ENCODE results near the gene MRNIP. TPM values are rescaled to one million over a fixed set of nuclear protein-coding genes. Genes with fewer than 3 reads are reported as not detected.

Gene MRNIP
- total RNA-seq, 1 experiment from 2014 or later = 39.9 TPM

DNA sequence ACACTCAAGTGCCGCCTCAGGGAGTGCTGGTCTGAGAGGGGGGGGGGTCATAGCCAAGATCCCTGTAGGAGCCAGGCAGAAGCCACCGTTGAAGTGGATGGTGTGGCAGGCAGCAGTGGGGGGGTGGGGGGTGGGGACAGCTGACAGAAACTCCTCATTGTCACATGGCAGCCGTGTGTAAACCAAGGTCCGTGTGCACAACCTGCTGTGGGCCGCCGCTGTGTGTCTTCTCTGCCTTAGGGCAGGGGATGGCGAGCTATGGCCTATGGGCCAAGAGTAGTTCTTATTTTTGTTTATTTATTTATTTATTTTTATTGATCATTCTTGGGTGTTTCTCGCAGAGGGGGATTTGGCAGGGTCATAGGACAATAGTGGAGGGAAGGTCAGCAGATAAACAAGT lies 24.5 kb downstream of the MRNIP start:
- CTCF ChIA-PET = no interaction called here
- no peak for DNase-seq

DNA sequence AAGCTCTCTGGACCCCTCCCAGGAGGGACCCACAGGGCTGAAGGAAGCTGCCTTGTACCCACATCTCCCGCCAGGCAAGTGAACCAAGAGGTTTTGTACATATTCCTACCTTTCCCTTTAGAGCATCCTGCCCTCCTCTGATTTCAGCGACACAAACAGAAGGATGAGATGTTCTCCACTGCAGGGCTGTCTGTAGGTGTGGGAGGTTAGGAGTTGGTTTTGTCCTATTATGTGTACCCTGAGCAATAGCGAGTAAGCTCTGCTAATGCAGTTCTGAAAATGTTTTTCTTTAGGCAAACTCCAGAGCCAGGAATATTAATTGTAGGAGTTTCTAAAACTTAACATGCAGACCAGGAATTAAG lies 24.9 kb downstream of the MRNIP start:
- Histone ChIP-seq H3K36me3 (ENCODE audit: low read depth) (peaks cover 57% of the 10 kb centered on the region), H3K9me2 (ENCODE audit: insufficient read depth) (no peaks in the 10 kb centered on the region), H3K27me3 (ENCODE audit: insufficient read depth, low read depth) (no peaks in the 10 kb centered on the region), H3K27ac (no peak overlapping the region), H3K9me3 (ENCODE audit: insufficient read depth, low read depth) (no peaks in the 10 kb centered on the region), H3K79me2 (ENCODE audit: low read depth) (peaks cover 33% of the 10 kb centered on the region), H3K4me2 (no peak overlapping the region), H2AFZ (no peak overlapping the region), H3K4me3 (no peak overlapping the region), H3K4me1 (replicated peaks; ENCODE audit: insufficient read depth) (no peaks in the 10 kb centered on the region), H4K20me1 (ENCODE audit: insufficient read depth) (peaks cover 79% of the 10 kb centered on the region), H3F3A (ENCODE audit: insufficient read depth, low read depth) (peaks cover 87% of the 10 kb centered on the region)
- ChIA-PET CTCF (no interaction called here), POLR2A (ENCODE audit: unreplicated experiment) (no interaction called here)
- DNase-seq = no peak
- no TSS peak for BruUV-seq (replicated peaks)
- no peak for TF ChIP-seq EZH2 (IDR thresholded peaks at IDR 0.05; ENCODE audit: low read depth)
- TF ChIP-seq, protein P1, sequence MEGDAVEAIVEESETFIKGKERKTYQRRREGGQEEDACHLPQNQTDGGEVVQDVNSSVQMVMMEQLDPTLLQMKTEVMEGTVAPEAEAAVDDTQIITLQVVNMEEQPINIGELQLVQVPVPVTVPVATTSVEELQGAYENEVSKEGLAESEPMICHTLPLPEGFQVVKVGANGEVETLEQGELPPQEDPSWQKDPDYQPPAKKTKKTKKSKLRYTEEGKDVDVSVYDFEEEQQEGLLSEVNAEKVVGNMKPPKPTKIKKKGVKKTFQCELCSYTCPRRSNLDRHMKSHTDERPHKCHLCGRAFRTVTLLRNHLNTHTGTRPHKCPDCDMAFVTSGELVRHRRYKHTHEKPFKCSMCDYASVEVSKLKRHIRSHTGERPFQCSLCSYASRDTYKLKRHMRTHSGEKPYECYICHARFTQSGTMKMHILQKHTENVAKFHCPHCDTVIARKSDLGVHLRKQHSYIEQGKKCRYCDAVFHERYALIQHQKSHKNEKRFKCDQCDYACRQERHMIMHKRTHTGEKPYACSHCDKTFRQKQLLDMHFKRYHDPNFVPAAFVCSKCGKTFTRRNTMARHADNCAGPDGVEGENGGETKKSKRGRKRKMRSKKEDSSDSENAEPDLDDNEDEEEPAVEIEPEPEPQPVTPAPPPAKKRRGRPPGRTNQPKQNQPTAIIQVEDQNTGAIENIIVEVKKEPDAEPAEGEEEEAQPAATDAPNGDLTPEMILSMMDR (conservative IDR thresholded peaks at IDR 0.05) = no peak
- intact Hi-C loops (cut with micrococcal nuclease; ENCODE audit: unreplicated experiment) = no loop called here

More for the DNA sequence above, 24.5 kb downstream of the MRNIP start:
- BruUV-seq (replicated peaks) = no TSS peak
- no peaks in the 10 kb centered on the region for H3K4me1 ChIP-seq (replicated peaks; ENCODE audit: insufficient read depth)
- peaks cover 77% of the 10 kb centered on the region for H4K20me1 ChIP-seq (ENCODE audit: insufficient read depth)
- H3K27ac ChIP-seq = no peak overlapping the region
- peaks cover 87% of the 10 kb centered on the region for H3F3A ChIP-seq (ENCODE audit: insufficient read depth, low read depth)
- H3K4me2 ChIP-seq = no peak overlapping the region
- H2AFZ ChIP-seq = no peak overlapping the region
- H3K79me2 ChIP-seq (ENCODE audit: low read depth) = peaks cover 29% of the 10 kb centered on the region
- no peak for TF ChIP-seq EZH2 (IDR thresholded peaks at IDR 0.05; ENCODE audit: low read depth)
- TF ChIP-seq, protein P1 (conservative IDR thresholded peaks at IDR 0.05) = no peak
- POLR2A ChIA-PET (ENCODE audit: unreplicated experiment) = no interaction called here
- H3K27me3 ChIP-seq (ENCODE audit: insufficient read depth, low read depth) = no peaks in the 10 kb centered on the region
- H3K4me3 ChIP-seq = no peak overlapping the region
- H3K36me3 ChIP-seq (ENCODE audit: low read depth) = peaks cover 53% of the 10 kb centered on the region
- no peaks in the 10 kb centered on the region for H3K9me2 ChIP-seq (ENCODE audit: insufficient read depth)
- intact Hi-C loops (cut with micrococcal nuclease; ENCODE audit: unreplicated experiment) = no loop called here
- H3K9me3 ChIP-seq (ENCODE audit: insufficient read depth, low read depth) = no peaks in the 10 kb centered on the region

DNA sequence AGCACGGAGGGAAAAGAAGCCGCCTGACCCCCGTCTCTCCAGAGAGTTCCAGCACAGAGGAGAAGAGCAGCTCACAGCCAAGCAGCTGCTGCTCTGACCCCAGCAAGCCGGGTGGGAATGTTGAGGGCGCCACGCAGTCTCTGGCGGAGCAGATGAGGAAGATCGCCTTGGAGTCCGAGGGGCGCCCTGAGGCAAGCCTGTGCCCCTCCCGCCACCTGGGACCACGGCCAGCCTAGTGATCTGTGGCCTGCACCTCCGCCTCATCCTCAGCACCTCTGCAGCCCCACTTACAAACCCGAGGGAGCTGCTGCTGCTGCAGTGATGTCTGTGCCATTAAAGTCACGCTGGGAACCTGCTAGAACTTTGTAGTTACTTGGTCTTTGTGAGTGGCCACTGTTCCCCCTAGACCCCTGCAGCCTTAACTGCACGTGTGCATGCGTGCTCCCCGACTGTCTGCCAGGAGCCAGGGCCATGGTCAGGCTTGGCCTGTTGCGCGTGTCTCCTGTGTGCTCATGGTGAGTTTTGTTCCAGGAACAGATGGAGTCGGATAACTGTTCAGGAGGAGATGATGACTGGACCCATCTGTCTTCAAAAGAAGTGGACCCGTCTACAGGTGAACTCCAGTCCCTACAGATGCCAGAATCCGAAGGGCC lies 25.4 kb downstream of the MRNIP start:
- Histone ChIP-seq H3F3A (ENCODE audit: insufficient read depth, low read depth) (peaks cover 87% of the 10 kb centered on the region), H2AFZ (no peak overlapping the region), H3K9me3 (ENCODE audit: insufficient read depth, low read depth) (no peaks in the 10 kb centered on the region), H3K27me3 (ENCODE audit: insufficient read depth, low read depth) (no peaks in the 10 kb centered on the region), H3K36me3 (ENCODE audit: low read depth) (peaks cover 62% of the 10 kb centered on the region), H3K9me2 (ENCODE audit: insufficient read depth) (no peaks in the 10 kb centered on the region), H3K4me1 (replicated peaks; ENCODE audit: insufficient read depth) (no peaks in the 10 kb centered on the region), H4K20me1 (ENCODE audit: insufficient read depth) (peaks cover 79% of the 10 kb centered on the region), H3K4me2 (no peak overlapping the region), H3K27ac (no peak overlapping the region), H3K79me2 (ENCODE audit: low read depth) (peaks cover 38% of the 10 kb centered on the region), H3K4me3 (no peak overlapping the region)
- TF ChIP-seq, protein P1 (conservative IDR thresholded peaks at IDR 0.05) = no peak
- no peak for TF ChIP-seq EZH2 (IDR thresholded peaks at IDR 0.05; ENCODE audit: low read depth)
- BruUV-seq (replicated peaks) = no TSS peak
- intact Hi-C loops (cut with micrococcal nuclease; ENCODE audit: unreplicated experiment) = no loop called here
- no peak for DNase-seq
- ChIA-PET POLR2A (ENCODE audit: unreplicated experiment) (no interaction called here), CTCF (no interaction called here)
